ENCODE data around the gene PCDHGA9.
A peak's percentile ranks its signal among the peaks of the same experiment; 100 is the strongest.
"Not testable (repeated sequence)": the region's sequence is repeated elsewhere in the genome, so short reads cannot be mapped to it uniquely, and the experiment has no call there.

Gene PCDHGA9

DNA sequence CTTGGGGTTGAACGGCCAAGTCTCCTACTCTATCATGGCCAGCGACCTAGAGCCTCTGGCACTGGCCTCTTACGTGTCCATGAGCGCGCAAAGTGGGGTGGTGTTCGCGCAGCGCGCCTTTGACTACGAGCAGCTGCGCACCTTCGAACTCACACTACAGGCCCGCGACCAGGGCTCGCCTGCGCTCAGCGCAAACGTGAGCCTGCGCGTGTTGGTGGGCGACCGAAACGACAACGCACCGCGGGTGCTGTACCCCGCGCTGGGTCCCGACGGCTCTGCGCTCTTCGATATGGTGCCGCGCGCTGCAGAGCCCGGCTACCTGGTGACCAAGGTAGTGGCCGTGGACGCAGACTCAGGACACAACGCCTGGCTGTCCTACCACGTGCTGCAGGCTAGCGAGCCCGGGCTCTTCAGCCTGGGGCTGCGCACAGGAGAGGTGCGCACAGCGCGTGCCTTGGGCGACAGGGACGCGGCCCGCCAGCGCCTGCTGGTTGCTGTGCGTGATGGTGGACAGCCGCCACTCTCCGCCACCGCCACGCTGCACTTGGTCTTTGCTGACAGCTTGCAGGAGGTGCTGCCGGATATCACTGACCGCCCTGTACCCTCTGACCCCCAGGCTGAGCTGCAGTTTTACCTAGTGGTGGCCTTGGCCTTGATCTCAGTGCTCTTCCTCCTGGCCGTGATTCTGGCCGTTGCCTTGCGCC, 2.9 kb upstream of the PCDHGA9 start:
- no peak for DNase-seq
- Histone ChIP-seq H3K4me1 (no peaks in the 10 kb centered on the region), H3K9me3 (no peaks in the 10 kb centered on the region), H3K27me3 (no peaks in the 10 kb centered on the region), H3K36me3 (no peaks in the 10 kb centered on the region; the same call in none of the 2 replicates), H3K4me3 (ENCODE audit: low read depth, low read length) (no peak overlapping the region)
- TF ChIP-seq, protein P1, sequence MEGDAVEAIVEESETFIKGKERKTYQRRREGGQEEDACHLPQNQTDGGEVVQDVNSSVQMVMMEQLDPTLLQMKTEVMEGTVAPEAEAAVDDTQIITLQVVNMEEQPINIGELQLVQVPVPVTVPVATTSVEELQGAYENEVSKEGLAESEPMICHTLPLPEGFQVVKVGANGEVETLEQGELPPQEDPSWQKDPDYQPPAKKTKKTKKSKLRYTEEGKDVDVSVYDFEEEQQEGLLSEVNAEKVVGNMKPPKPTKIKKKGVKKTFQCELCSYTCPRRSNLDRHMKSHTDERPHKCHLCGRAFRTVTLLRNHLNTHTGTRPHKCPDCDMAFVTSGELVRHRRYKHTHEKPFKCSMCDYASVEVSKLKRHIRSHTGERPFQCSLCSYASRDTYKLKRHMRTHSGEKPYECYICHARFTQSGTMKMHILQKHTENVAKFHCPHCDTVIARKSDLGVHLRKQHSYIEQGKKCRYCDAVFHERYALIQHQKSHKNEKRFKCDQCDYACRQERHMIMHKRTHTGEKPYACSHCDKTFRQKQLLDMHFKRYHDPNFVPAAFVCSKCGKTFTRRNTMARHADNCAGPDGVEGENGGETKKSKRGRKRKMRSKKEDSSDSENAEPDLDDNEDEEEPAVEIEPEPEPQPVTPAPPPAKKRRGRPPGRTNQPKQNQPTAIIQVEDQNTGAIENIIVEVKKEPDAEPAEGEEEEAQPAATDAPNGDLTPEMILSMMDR (IDR thresholded peaks at IDR 0.05; ENCODE audit: low read depth, low read length): no peak

DNA sequence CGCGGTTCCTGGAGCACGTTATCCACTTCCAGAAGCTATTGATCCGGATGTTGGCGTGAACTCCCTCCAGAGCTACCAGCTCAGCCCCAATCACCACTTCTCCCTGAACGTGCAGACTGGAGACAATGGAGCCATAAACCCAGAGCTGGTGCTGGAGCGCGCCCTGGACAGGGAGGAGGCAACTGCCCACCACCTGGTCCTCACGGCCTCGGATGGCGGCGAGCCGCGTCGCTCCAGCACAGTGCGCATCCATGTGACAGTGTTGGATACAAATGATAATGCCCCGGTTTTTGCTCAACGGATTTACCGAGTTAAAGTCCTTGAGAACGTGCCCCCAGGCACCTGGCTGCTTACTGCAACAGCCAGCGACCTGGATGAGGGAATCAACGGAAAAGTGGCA, 809 bp downstream of the PCDHGA9 start:
- TF ChIP-seq, protein P1 (IDR thresholded peaks at IDR 0.05; ENCODE audit: low read depth, low read length): no peak
- no peaks in the 10 kb centered on the region for H3K4me1 ChIP-seq
- no peak overlapping the region for H3K4me3 ChIP-seq (ENCODE audit: low read depth, low read length)
- H3K36me3 ChIP-seq: no peaks in the 10 kb centered on the region; the same call in none of the 2 replicates
- no peak for DNase-seq
- no peaks in the 10 kb centered on the region; the same call in none of the 2 replicates for H3K9me3 ChIP-seq
- H3K27me3 ChIP-seq: no peaks in the 10 kb centered on the region

DNA sequence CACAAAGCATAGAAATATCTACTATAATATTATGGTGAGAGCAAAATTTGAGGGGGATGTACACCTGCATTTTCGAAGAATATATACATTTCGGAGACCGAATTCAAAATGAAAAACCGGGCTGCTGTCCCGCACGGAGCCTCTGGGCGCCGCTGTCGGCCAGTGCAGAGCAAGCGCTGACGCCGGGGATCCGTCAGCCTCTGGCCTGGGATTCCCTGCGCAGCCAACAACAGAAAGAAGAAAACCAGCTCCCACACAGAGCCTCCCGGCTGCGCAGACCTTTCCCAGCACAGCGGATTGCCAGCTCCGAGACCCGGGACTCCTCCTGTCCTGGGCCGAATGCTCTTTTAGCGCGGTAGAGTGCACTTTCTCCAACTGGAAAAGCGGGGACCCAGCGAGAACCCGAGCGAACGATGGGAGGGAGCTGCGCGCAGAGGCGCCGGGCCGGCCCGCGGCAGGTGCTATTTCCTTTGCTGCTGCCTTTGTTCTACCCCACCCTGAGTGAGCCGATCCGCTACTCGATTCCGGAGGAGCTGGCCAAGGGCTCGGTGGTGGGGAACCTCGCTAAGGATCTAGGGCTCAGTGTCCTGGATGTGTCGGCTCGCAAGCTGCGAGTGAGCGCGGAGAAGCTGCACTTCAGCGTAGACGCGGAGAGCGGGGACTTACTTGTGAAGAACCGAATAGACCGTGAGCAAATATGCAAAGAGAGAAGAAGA, 5.4 kb downstream of the PCDHGA9 start, which contains the start of gene PCDHGB6:
Gene PCDHGB6, plus strand, starts transcription at position 232 of the 716 bp plus-strand sequence. Its CDS starts 182 bp downstream, at position 414.
- TF ChIP-seq, protein P1 (IDR thresholded peaks at IDR 0.05; ENCODE audit: low read depth, low read length): peak; percentile 19; the same call in 1 of the 2 replicates
- not testable (repeated sequence) for DNase-seq; H3K36me3 ChIP-seq; H3K4me3 ChIP-seq (ENCODE audit: low read depth, low read length); H3K9me3 ChIP-seq; H3K27me3 ChIP-seq; H3K4me1 ChIP-seq

DNA sequence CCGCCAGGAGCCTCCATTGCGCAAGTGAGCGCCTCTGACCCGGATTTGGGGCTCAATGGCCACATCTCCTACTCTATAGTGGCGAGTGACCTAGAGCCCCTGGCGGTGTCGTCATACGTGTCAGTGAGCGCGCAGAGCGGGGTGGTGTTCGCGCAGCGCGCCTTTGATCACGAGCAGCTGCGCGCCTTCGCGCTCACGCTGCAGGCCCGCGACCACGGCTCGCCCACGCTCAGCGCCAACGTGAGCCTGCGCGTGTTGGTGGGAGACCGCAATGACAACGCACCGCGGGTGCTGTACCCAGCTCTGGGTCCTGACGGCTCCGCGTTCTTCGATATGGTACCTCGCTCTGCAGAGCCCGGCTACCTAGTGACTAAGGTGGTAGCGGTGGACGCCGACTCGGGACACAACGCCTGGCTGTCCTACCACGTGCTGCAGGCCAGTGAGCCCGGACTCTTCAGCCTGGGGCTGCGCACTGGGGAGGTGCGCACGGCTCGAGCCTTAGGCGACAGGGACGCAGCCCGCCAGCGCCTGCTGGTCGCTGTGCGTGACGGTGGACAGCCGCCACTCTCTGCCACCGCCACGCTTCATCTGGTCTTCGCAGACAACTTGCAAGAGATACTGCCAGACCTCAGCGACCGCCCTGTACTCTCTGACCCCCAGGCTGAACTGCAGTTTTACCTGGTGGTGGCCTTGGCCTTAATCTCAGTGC, 7.2 kb downstream of the PCDHGA9 start:
- DNase-seq: no peak
- Histone ChIP-seq H3K27me3 (no peaks in the 10 kb centered on the region), H3K9me3 (no peaks in the 10 kb centered on the region; the same call in none of the 2 replicates), H3K36me3 (no peaks in the 10 kb centered on the region), H3K4me3 (ENCODE audit: low read depth, low read length) (no peak overlapping the region), H3K4me1 (no peaks in the 10 kb centered on the region)
- TF ChIP-seq, protein P1 (IDR thresholded peaks at IDR 0.05; ENCODE audit: low read depth, low read length): no peak

- TF ChIP-seq, protein P1 (IDR thresholded peaks at IDR 0.05; ENCODE audit: low read depth, low read length): no peak
Observed at GRCh38 chr5:141411575-141411974, 9.0 kb downstream of the PCDHGA9 start.

More at GRCh38 chr5:141411575-141411974, 9.0 kb downstream of the PCDHGA9 start:
- no peaks in the 10 kb centered on the region for H3K36me3 ChIP-seq
- no peaks in the 10 kb centered on the region for H3K9me3 ChIP-seq
- H3K4me3 ChIP-seq (ENCODE audit: low read depth, low read length): no peak overlapping the region
- no peak for DNase-seq
- no peaks in the 10 kb centered on the region for H3K27me3 ChIP-seq
- H3K4me1 ChIP-seq: no peaks in the 10 kb centered on the region
